Upper lobe of left lung (tissue), 6 donors: ENCODE results near the gene FBLN7. TPM values are rescaled to one million over a fixed set of nuclear protein-coding genes. Genes with fewer than 3 reads are reported as not detected.
A peak's percentile ranks its signal among the peaks of the same experiment; 100 is the strongest.

Experiments
- ATAC-seq, 2 donors: fragments of 200-7000 bp; cut with Tn5 transposase; one replicate each; pipeline ENCODE4 v1.9.1; 2022; ENCODE audit warnings: mild to moderate bottlenecking in 2 of 2, moderate library complexity in 2 of 2; ENCODE audit not compliant: low FRiP score in 2 of 2
- DNase-seq, 2 donors: peaks; one replicate each; pipeline ENCODE4 v3.0.0-alpha.2; 2019 to 2020
- H3K27ac ChIP-seq, 4 donors: fragments of 200-600 bp; sonication (generic); one replicate each; pipeline ENCODE4 v1.5.1; 2016 to 2019
- H3K27me3 ChIP-seq, 4 donors: fragments of 200-600 bp; sonication (generic); one replicate each; pipeline ENCODE4 v1.5.1; 2017 to 2019
- H3K36me3 ChIP-seq, 4 donors: fragments of 200-600 bp; sonication (generic); one replicate each; pipeline ENCODE4 v1.5.1; 2016 to 2019
- H3K4me1 ChIP-seq, 4 donors: fragments of 200-600 bp; sonication (generic); one replicate each; pipeline ENCODE4 v1.5.1; 2018 to 2019
- H3K4me3 ChIP-seq, 4 donors: fragments of 200-600 bp; sonication (generic); one replicate each; pipeline ENCODE4 v1.5.1; 2017 to 2019; ENCODE audit warnings: mild to moderate bottlenecking in 2 of 4, moderate library complexity in 1 of 4
- H3K9me3 ChIP-seq, 4 donors: fragments of 200-600 bp; sonication (generic); one replicate each; pipeline ENCODE4 v1.5.1; 2018 to 2019
- EP300 ChIP-seq, 4 donors: sonication (generic); formaldehyde crosslinking; IDR thresholded peaks; one replicate each; pipeline ENCODE4 v1.5.1; 2017; ENCODE audit warnings: antibody characterized with exemption in 4 of 4, control low read depth in 2 of 4
- POLR2A ChIP-seq, 4 donors: fragments of 450-650 bp; IDR thresholded peaks; one replicate each; pipeline ENCODE4 v1.5.1; 2016 to 2017; ENCODE audit warnings: antibody characterized with exemption in 4 of 4, mild to moderate bottlenecking in 2 of 4
- POLR2AphosphoS5 ChIP-seq, 2 donors: sonication (generic); formaldehyde crosslinking; IDR thresholded peaks; one replicate each; pipeline ENCODE4 v1.5.1; 2017; ENCODE audit warnings: antibody characterized with exemption in 2 of 2
- WGBS, 2 donors: methylation state at CpG; one replicate each; pipeline ENCODE4 v1.1.5; 2017 to 2018; 5-methylcytosine and 5-hydroxymethylcytosine counted together
- total RNA-seq, 6 donors: library from RNA; depleted of rRNA in 4 of 6; stranded (reverse); fragments of >200 nt in 4 of 6; gene quantifications; one replicate each; pipeline versions ENCODE4 v1.1.0 to v1.2.1, GENCODE V29; 2016 to 2021
- TF ChIP-seq, protein P1 (sequence below), 6 experiments: fragments of 450-650 bp in 4 of 6; fragments of 200-600 bp in 2 of 6; sonication (generic) in 2 of 6; IDR thresholded peaks; one replicate each; pipeline ENCODE4 v1.5.1; 2016 to 2019; ENCODE audit warnings: antibody characterized with exemption in 6 of 6
- donor health status: DM: no; HTN: no; CAD: no; lungs with moderate emphysema.
- donor health status: DM: no; HTN: yes; CAD: no; lungs with severe emphysema.

Gene FBLN7
- total RNA-seq, 6 donors from 2014 or later: 2.0 to 6.9 (median 4.0) TPM; not detected in 1

DNA sequence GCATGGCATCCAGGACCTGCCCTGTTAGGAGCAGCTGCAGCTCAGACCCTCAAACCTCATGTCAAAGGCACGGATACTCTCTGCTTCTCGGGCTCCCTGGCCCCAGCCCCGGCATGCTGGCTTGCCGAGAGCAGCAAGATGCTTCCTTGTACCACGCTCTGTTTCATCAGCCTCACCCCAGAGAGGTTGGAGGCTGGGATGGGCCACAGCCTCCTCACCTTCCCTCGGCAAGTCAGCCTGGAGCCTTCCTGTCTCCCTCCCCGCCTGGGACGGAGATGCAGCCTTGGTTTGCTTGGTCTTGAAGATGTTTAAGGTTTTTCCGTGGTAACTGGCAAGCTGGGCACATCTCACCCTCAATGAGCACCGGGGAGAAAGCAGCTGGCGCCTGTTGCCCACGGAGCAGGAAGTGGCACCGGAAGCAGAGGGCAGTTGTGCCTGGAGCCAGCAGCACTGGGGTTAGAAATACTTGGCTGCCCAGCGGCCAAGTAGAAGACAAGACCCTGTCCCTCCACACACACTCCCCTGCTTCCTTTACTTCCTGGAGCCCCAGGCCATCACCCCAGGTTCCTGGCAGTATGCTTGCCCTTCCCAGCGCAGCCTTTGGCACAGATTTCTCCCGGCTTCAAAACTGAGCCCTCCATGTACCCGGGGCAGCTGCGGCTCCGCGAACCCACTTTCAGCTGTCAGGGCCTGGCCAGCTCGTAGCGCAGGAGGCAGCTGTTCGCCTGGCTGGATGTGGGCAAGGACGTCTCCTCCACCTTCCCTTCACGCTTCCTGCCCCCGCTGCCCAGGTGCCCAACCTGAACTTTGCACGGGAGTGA, 17.4 kb downstream of the FBLN7 start:
- ATAC-seq (no peak), DNase-seq (no peak)
- Histone ChIP-seq H3K4me1 (peaks cover 4 to 6% (median 5%) of the 10 kb centered on the region in 4 donors), H3K9me3 (no peaks in the 10 kb centered on the region), H3K4me3 (no peak overlapping the region), H3K27ac (no peak overlapping the region), H3K27me3 (no peaks in the 10 kb centered on the region), H3K36me3 (no peaks in the 10 kb centered on the region)
- 68 to 73% methylated on average over 18 to 27 of the region's 27 CpGs for WGBS, 2 donors
- TF ChIP-seq, protein P1, sequence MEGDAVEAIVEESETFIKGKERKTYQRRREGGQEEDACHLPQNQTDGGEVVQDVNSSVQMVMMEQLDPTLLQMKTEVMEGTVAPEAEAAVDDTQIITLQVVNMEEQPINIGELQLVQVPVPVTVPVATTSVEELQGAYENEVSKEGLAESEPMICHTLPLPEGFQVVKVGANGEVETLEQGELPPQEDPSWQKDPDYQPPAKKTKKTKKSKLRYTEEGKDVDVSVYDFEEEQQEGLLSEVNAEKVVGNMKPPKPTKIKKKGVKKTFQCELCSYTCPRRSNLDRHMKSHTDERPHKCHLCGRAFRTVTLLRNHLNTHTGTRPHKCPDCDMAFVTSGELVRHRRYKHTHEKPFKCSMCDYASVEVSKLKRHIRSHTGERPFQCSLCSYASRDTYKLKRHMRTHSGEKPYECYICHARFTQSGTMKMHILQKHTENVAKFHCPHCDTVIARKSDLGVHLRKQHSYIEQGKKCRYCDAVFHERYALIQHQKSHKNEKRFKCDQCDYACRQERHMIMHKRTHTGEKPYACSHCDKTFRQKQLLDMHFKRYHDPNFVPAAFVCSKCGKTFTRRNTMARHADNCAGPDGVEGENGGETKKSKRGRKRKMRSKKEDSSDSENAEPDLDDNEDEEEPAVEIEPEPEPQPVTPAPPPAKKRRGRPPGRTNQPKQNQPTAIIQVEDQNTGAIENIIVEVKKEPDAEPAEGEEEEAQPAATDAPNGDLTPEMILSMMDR (IDR thresholded peaks at IDR 0.05): no peak
- TF ChIP-seq POLR2AphosphoS5 (IDR thresholded peaks at IDR 0.05) (no peak), EP300 (IDR thresholded peaks at IDR 0.05) (no peak), POLR2A (IDR thresholded peaks at IDR 0.05) (no peak)

DNA sequence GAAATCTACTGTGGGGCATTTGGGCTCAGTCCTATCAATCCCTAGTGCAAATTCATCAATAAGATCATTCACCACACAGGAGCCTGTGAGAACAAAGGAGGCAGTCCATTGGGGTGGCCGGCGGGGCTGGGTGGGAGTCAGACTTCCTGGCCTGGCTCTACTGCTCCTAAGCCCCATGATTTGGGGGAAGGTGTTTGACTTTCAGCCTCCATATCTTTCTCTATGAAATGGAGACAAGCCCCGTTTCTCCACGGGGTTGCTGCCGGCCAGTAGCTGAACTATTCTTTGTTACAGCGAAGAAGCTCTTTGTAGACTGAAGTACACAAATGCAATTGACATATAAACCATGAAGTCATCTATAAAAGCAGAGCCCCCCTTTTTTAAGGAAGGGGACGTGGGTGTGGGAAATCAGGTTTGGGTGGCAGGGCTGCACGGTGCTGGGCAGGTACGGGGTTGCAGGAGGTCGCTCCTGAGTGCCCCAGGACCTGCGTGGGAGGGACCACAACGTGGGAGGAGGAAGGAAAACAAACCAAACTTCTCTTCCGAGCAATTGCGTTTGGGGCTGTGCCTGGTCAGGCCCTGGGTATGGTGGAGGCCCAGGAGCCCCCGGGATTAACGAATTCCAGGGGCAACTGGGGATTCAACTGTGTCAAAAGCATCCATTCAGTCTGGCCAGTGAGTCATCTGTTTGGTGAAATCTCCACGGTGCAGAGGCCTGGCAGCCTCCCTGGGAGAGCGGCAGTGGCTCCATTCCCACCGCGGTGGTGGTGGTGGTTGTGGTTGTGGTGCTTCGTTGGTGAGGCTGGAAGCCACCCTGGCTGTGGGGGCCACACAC, 18.2 kb downstream of the FBLN7 start:
- peaks cover 4 to 6% (median 5%) of the 10 kb centered on the region in 4 donors for H3K4me1 ChIP-seq
- no peaks in the 10 kb centered on the region for H3K9me3 ChIP-seq
- ATAC-seq (no peak), DNase-seq (no peak)
- no peak overlapping the region for H3K4me3 ChIP-seq
- no peak overlapping the region for H3K27ac ChIP-seq
- no peaks in the 10 kb centered on the region for H3K36me3 ChIP-seq
- H3K27me3 ChIP-seq: no peaks in the 10 kb centered on the region
- TF ChIP-seq POLR2A (IDR thresholded peaks at IDR 0.05) (no peak), POLR2AphosphoS5 (IDR thresholded peaks at IDR 0.05) (no peak), EP300 (IDR thresholded peaks at IDR 0.05) (no peak)
- TF ChIP-seq, protein P1 (IDR thresholded peaks at IDR 0.05): no peak
- WGBS, 2 donors: 76 to 77% methylated on average over 20 to 21 of the region's 21 CpGs

DNA sequence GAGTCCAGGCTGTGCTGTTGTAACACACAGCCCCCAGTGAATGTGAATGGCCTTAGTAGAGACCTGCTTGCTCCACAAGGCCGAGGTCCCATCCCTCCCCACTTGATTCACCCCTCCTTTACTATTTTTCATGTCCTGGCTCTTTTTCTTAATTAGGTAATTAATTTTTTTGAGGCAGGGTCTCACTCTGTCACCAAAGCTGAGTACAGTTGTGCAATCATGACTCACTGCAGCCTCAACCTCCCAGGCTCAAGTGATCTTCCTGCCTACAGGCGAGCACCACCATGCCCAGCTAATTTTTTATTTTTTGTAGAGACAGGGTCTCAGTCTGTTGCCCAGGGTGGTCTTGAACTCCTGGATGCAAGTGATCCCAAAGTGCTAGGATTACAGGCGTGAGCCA, 19.3 kb downstream of the FBLN7 start:
- TF ChIP-seq EP300 (IDR thresholded peaks at IDR 0.05) (no peak), POLR2A (IDR thresholded peaks at IDR 0.05) (no peak), POLR2AphosphoS5 (IDR thresholded peaks at IDR 0.05) (no peak)
- TF ChIP-seq, protein P1 (IDR thresholded peaks at IDR 0.05): no peak
- H3K4me3 ChIP-seq: no peak overlapping the region
- no peaks in the 10 kb centered on the region for H3K27me3 ChIP-seq
- no peak for ATAC-seq
- no peaks in the 10 kb centered on the region for H3K36me3 ChIP-seq
- WGBS, 2 donors: 75 to 84% methylated on average over 3 of the region's 3 CpGs
- no peak overlapping the region for H3K27ac ChIP-seq
- H3K9me3 ChIP-seq: no peaks in the 10 kb centered on the region
- no peak for DNase-seq
- H3K4me1 ChIP-seq: peaks cover 4 to 6% (median 5%) of the 10 kb centered on the region in 4 donors

DNA sequence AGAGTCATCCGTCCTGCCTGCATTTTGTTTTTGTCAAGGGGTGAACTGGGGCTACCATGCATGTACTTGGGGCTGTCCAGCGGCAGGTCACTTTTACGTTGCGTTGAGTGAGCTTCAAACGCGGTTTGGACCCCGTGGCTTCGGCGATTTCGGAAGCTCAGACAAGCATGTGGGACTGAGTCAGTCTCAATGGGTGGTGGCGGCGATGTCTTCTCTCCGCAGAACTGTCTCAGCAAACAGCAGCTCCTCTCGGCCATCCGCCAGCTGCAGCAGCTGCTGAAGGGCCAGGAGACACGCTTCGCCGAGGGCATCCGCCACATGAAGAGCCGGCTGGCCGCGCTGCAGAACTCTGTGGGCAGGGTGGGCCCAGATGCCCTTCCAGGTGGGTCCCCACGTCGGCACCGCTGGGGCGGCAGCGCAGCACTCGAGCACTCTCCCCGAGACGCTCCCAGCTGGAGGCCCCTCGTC, 21.3 kb downstream of the FBLN7 start:
- Histone ChIP-seq H3K4me3 (no peak overlapping the region), H3K27me3 (no peaks in the 10 kb centered on the region), H3K4me1 (peaks cover 4 to 6% (median 5%) of the 10 kb centered on the region in 4 donors), H3K27ac (no peak overlapping the region), H3K36me3 (no peaks in the 10 kb centered on the region), H3K9me3 (no peaks in the 10 kb centered on the region)
- TF ChIP-seq POLR2A (IDR thresholded peaks at IDR 0.05): no peak
- no peak for TF ChIP-seq POLR2AphosphoS5 (IDR thresholded peaks at IDR 0.05)
- TF ChIP-seq, protein P1 (IDR thresholded peaks at IDR 0.05): no peak
- no peak for TF ChIP-seq EP300 (IDR thresholded peaks at IDR 0.05)
- WGBS, 2 donors: 95 to 97% methylated on average over 24 to 31 of the region's 31 CpGs
- ATAC-seq: no peak
- peak in 1 of 2 donors; percentile 82 for DNase-seq
